Measurements from ENCODE around the gene NFE2.
"Not testable (repeated sequence)": the region's sequence is repeated elsewhere in the genome, so short reads cannot be mapped to it uniquely, and the experiment has no call there.

NFE2 gene

DNA sequence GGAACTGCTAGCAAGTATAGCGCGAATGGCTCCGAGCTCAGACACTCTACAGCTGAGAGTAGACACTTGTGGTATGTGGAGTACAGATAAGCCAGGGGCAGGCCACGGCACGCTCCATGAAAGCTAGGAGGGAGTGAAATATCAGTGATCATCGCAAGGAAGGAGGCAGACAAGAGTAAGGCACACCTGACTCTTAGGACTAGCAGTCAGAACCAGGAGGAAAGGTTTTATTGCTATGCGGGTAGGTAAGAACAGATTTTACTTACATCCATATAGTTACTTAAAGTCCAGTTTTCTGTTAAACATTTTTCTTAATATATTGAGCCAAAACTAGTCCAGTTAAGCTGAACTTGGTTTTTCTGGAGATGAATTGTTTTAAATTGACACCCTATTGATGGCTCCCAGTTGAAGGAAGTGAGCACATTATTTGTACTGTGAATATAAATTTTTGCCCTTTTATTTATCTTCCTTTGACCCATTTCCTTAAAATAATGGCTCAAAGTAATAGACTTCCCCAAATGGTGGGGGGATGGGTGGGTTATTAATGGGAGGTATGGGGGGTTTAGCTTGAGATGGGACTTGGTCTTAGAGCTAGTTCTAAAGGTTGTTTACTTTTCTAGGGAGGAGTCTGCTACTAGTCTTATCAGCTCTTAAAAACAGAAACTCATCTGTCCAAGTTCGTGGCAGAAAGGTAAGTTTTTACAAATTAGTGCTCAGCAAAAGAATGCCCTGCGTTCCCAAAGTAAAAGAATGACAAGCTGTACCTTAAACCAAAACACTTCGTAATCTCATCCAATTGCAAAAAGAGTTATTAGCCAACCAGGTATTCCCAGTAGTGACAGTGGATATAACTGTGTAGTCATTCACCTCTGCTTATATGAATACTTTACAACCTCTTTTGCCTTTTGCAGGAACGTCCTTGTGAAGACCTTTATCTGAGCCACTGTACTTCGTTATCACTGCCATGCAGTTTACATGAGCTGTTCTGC, 14.5 kb downstream of the NFE2 start:
- no peak for DNase-seq
- in situ Hi-C loops (cut with HindIII; ENCODE audit: low pct_ligation_motif_present, low pct_unique_long_range_greater_than_20kb, low sequenced_read_pairs), result no loop called here

DNA sequence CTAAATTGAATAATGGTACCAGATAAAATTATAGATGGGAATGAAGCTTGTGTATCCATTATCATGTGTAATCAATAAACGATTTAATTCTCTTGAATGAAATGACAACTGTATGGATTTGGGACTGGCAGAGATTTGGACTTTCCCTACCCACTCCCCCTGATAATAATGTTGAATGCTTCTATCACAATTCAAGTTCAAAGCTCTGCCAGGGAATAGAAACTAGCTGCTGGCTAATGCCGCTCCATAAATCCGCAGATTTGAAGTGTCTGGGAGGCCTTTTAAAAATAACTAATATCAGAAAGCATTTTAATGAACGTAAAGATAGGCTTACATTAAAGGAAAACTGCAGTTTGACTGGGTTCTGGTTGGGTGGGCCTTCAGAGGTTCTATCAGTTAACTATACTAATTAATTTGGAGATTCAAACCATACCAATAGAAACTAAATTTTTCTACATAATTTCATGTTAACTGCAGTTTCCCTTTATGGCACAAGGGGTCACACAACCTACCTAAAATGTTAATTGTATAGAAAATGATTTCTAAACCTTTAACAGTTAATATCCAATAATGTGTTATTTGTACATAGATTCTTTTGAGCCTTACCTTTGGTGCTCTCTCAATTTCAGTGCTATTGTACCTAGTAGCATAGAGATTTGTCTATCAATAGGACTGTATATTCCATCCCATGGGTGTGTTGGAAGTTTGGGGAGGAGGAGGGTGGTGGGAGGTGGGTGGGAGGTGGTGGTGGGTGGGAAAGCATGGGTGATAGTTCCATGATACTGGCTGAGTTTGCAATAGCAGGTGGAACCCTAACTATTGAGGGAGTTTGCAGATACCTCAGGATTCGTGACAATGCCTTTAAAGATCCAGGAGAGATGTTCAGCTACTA, 15.4 kb downstream of the NFE2 start:
- in situ Hi-C loops (cut with HindIII; ENCODE audit: low pct_ligation_motif_present, low pct_unique_long_range_greater_than_20kb, low sequenced_read_pairs), result no loop called here
- DNase-seq, result no peak

DNA sequence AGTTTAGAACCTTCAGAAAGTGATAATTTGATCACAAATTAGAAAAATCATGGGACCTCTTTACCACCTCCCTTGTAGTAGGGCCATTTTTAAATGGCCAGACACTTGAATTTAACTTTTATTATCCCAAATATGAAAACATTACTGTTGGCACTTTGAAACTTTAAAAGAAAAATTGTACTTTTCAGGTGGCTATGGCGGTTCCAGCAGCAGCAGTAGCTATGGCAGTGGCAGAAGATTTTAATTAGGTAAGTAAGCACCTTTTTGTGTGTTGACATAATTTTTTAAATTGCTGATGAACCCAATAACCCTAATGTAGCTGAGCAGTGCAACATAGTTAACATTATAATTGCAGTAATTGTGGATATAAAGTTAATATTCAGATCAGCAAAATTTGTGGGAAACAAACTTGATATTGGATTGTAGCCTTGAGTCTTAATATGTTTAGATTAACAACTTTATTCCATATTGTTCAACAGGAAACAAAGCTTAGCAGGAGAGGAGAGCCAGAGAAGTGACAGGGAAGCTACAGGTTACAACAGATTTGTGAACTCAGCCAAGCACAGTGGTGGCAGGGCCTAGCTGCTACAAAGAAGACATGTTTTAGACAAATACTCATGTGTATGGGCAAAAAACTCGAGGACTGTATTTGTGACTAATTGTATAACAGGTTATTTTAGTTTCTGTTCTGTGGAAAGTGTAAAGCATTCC, 16.6 kb downstream of the NFE2 start:
- DNase-seq; in situ Hi-C loops (cut with HindIII; ENCODE audit: low pct_ligation_motif_present, low pct_unique_long_range_greater_than_20kb, low sequenced_read_pairs): not testable (repeated sequence)

- DNase-seq, result no peak
- in situ Hi-C loops (cut with HindIII; ENCODE audit: low pct_ligation_motif_present, low pct_unique_long_range_greater_than_20kb, low sequenced_read_pairs), result no loop called here
Measured at GRCh38 chr12:54282949-54283593, 17.7 kb downstream of the NFE2 start.

GRCh38 chr12:54281694-54282093, 19.1 kb downstream of the NFE2 start:
- DNase-seq; in situ Hi-C loops (cut with HindIII; ENCODE audit: low pct_ligation_motif_present, low pct_unique_long_range_greater_than_20kb, low sequenced_read_pairs): not testable (repeated sequence)

DNA sequence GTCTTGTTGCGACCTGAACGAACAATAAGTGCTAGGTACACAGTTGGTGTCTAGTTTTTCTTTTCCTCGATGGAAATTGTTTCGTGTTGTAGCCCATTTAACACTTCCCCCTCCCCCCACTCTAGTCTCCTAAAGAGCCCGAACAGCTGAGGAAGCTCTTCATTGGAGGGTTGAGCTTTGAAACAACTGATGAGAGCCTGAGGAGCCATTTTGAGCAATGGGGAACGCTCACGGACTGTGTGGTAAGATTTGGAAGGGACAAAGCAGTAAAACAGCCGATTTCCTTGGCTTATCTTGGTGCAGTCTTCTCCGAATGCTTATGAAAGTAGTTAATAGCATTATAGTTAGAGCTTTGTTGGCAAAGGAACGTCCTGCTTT, 19.6 kb downstream of the NFE2 start:
- in situ Hi-C loops (cut with HindIII; ENCODE audit: low pct_ligation_motif_present, low pct_unique_long_range_greater_than_20kb, low sequenced_read_pairs); DNase-seq: not testable (repeated sequence)

GRCh38 chr12:54280468-54281260, 20.2 kb downstream of the NFE2 start, which contains the start of gene HNRNPA1:
HNRNPA1 (plus strand) TSS chr12:54280726; CDS start chr12:54280808, 82 bp downstream.
- in situ Hi-C loops (cut with HindIII; ENCODE audit: low pct_ligation_motif_present, low pct_unique_long_range_greater_than_20kb, low sequenced_read_pairs), result no loop called here
- DNase-seq, result peak; percentile 100

GRCh38 chr12:54279632-54280467, 21.0 kb downstream of the NFE2 start, which contains the start of gene CBX5:
CBX5 (minus strand) TSS chr12:54280122; CDS start chr12:54257650, 22,472 bp downstream.
- DNase-seq, result peak; percentile 100
- in situ Hi-C loops (cut with HindIII; ENCODE audit: low pct_ligation_motif_present, low pct_unique_long_range_greater_than_20kb, low sequenced_read_pairs), result no loop called here

GRCh38 chr12:54279227-54279631, 21.6 kb downstream of the NFE2 start:
- in situ Hi-C loops (cut with HindIII; ENCODE audit: low pct_ligation_motif_present, low pct_unique_long_range_greater_than_20kb, low sequenced_read_pairs), result no loop called here
- no peak for DNase-seq

GRCh38 chr12:54277823-54278276, 23.0 kb downstream of the NFE2 start:
- in situ Hi-C loops (cut with HindIII; ENCODE audit: low pct_ligation_motif_present, low pct_unique_long_range_greater_than_20kb, low sequenced_read_pairs), result no loop called here
- peak; percentile 72 for DNase-seq

DNA sequence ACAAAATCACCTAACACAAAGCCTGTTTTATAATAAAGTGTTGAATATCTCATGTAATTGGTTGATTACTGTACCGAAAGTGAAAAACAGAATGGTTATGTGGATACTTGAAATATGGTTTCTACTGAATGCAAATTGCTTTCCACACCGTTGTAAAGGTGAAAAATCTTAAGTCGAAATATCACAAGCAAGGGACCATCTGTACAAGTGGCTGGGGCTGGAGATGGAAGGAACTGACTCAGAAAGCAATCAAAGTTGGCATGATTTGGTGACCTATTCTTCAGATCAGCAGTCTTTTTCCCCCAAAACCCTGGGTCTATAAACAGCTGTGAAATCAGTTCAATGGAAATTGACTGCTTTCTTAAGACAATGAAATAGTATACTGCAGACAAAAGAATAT, 24.4 kb downstream of the NFE2 start:
- in situ Hi-C loops (cut with HindIII; ENCODE audit: low pct_ligation_motif_present, low pct_unique_long_range_greater_than_20kb, low sequenced_read_pairs), result no loop called here
- no peak for DNase-seq

DNA sequence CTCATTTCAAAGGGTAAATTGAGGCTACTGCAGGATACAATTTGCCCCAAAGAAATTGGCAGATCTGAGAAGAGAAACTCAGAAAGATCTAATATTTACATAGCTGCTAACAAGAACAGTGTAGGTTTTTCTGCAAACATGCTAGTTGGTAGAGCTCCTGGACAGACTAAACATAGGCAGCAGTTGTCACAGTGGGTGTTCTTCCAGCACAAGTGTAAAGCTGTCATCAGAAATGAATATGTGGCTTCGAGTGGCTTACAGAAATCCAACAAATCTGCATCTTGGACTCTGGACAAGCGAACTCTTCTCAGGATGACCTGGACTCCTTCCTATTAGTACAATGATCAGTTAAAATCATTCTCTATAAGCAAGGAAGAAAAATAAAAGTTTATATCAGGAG, 26.8 kb downstream of the NFE2 start:
- in situ Hi-C loops (cut with HindIII; ENCODE audit: low pct_ligation_motif_present, low pct_unique_long_range_greater_than_20kb, low sequenced_read_pairs), result no loop called here

GRCh38 chr12:54272214-54272613, 28.6 kb downstream of the NFE2 start:
- no peak for DNase-seq
- in situ Hi-C loops (cut with HindIII; ENCODE audit: low pct_ligation_motif_present, low pct_unique_long_range_greater_than_20kb, low sequenced_read_pairs), result no loop called here

More for the DNA sequence above, 26.8 kb downstream of the NFE2 start:
- no peak for DNase-seq

DNA sequence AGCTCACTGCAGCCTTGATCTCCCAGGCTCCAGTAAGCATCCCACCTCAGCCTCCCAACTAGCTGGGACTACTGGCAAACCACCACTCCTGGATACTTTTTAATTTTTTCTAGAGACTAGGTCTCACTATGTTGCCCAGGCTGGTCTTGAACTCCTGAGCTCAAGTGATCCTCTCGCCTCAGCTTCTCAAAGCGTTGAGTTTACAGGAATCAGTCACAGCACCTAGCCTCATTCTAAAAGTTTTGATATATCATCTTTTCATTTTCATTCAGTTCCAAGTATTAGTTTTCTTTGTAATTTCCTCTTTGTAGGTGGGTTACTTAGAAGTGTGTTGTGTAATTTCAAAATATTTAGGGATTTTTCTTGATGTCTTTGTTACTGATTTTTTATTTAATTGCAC, 30.5 kb downstream of the NFE2 start:
- no peak for DNase-seq
- in situ Hi-C loops (cut with HindIII; ENCODE audit: low pct_ligation_motif_present, low pct_unique_long_range_greater_than_20kb, low sequenced_read_pairs), result no loop called here

DNA sequence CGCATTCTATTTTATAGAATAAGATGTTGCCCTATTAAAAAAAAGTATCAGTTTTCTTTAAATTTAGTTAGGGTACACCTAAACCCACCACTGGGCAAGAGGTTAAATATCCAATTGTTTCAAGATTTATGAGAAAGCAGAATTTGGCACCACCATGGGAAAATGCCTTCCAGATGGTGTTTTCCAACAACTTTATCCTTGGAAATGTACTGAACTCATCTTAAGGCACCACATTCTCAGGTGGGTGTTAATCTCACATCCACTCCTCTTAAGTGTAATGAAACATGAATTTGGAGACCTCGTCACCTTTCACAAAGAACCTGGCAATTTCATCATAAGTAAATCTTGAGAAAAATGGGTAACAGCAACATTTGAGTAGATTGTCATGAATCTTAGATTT, 34.0 kb downstream of the NFE2 start:
- in situ Hi-C loops (cut with HindIII; ENCODE audit: low pct_ligation_motif_present, low pct_unique_long_range_greater_than_20kb, low sequenced_read_pairs), result no loop called here
- DNase-seq, result no peak

DNA sequence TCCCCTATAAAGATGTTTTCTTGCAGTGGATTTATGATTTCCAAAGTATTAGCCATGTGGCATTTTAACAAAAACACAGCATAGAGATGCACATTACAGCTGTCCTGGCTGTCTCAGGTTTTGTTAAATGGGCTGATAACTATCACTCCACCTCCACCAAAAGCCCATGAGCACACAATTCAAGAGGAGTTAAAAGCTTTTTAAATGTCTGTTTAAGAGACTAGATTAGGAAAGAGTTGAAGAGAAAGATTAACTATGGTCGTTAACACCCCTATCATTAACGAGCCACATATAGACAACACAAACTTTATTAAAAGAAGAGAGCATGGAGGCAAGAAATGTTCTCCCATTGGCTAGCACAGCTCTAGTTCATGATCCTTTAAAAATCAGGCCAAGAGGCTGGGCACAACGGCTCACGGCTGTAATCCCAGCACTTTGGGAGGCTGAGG, 35.4 kb downstream of the NFE2 start:
- DNase-seq, result no peak

More for the DNA sequence above, 35.4 kb downstream of the NFE2 start:
- in situ Hi-C loops (cut with HindIII; ENCODE audit: low pct_ligation_motif_present, low pct_unique_long_range_greater_than_20kb, low sequenced_read_pairs), result no loop called here

Data from ACHN (cell line).